HS-27A (cell line): ENCODE results near the gene RASAL1.
A peak's percentile ranks its signal among the peaks of the same experiment; 100 is the strongest.

Source experiments
- DNase-seq: peaks from one replicate; pipeline ENCODE4 v3.0.0-alpha.2; 2012; ENCODE audit warnings: low read depth, missing footprints

The RASAL1 gene

DNA sequence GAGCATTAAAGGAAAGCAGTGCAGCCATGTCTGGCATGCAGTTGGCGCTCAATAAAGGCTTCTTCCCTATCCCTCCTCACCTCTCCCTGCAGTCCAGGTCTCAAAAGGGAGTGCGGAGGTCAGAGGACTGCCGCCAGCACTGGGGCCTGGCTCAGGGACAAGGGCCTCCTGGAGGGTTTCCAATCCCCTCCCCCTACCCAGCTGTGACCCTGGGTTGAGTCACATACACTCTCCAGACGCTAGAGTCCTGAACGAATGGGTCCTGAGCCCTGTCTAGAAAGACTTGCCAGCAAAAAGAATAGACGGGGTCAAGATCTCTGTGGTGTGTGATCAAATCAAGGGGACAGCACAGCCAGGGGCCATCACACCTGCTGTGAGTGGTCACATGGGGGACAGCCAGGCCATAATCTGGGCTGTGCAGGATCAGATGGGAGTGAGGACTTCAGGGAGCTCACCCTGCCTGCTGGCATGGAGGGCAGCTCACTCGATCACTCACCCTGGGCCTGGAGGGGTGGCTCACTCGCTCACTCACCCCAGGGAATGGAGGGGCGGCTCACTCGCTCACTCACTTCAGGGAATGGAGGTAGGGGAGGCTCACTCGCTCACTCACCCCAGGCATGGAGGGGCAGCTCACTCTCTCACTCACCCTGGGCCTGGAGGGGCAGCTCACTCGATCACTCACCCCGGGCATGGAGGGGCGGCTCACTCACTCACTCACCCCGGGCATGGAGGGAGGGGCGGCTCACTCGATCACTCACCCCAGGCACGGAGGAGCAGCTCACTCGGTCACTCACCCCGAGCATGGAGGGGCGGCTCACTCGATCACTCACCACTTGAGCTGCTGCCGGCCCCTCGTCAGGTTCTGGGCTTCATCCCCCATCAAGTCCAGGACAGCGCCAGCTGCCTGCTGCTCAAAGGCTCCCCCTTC lies 26.8 kb upstream of the RASAL1 start:
- DNase-seq = no peak

DNA sequence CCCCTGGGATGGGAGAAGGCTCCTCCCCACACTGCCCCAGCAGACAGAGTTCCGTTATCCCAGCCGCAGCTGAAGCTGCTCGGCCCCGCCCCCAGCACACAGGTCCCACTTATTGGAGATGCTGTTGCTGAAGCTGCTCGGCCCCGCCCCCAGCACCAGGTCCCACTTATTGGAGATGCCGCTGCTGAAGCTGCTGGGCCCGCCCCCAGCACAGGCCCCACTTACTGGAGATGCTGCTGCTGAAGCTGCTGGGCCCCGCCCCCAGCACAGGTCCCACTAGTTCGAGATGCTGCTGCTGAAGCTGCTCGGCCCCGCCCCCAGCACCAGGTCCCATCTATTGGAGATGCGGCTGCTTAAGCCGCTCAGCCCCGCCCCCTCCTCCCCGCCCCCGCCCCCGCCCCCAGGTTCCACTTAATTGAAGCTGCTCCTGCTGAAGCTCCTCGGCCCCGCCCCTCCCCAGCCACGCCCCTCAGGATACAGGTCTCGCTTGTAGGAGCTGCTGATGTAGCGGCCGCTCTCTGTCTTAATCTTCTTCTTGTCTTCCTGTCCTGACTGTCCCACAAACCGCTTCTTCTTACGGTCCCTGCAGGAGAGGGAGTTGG lies 26.0 kb upstream of the RASAL1 start:
- no peak for DNase-seq

DNA sequence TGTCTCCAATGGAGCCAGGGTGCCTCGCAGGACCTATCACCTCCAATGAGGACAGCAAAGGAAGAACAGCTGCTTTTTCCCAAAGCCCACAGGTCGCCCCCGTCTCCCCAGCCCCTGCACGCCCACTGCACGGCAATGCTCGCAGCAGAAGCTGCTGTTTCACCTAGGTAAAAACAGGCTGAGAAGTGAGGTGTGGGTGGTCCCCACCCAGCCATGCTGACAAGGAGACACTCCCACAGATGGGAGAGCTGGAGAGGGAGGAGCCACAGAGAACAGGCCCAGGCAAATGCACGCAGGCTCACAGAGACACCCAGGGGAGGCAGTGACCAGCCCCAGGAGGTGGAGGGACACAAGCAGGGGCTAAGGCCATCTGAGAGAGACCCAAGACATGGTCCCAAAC lies 24.4 kb upstream of the RASAL1 start:
- DNase-seq = no peak

DNA sequence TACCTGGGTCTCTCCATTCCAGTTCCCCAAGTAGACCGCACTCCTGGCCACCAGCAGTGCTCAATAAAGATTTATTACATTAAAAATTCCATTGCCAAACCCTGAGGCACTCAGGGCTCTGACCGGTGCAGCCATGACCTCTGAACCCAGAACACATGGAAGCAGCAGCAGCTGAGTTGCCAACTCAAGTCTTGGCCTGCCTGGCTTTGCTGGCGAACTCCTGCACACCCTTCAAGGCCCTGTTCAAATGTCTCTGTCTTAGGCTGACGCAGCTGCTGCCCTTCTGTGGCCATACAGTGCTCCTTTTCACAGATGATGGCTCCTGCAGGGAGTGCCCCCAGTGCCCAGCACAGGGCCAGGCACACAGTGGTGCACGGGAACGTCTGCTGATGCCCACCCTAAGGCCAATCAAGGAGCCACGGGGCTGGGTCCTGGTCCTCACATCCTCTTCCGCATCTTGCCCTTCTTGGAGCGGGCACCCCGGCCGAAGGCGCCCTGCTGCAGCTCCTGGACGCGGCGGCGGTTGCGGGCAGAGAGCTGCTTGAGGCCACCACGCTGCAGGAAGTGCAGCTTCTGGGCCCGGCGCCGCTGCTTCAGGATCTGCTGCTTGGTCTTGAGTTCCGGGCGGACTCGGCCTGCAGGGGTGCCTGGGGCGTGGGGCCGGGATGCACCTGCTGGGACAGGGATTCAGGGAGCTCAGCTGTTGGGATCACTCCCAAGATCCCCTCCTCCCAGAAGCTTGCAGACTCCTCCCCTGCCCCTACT lies 23.1 kb upstream of the RASAL1 start:
- DNase-seq = no peak

DNA sequence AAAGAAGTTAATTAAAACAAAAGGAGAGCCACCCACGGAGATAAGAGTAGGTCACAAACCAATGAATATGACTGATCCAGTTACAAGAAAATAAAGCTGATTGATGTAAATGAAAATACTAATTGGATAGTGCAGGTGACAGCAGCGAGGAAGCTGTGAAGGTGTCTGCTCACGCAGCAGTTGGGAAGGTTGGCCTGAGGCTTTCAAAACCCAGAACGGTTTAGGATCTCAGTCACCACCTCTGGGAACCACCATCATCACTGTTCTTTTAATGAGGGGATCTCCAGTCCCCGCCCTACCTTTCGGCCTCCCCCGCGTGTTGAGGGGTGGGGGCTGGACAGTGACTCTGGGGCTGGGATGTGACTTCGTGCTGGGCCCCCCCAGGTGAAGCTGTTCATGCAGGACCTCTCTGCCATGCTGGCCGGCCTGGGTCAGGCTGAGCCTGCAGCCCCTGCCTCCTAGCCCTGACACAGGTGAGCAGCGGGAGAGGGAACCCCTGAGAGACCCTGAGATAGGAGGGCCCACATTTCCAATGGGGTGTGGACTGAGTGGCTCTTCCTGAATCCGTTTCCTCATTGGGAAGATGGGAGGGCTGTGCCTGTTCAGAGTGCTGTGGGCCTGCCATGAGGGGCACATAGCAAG lies 21.8 kb upstream of the RASAL1 start:
- DNase-seq = no peak

DNA sequence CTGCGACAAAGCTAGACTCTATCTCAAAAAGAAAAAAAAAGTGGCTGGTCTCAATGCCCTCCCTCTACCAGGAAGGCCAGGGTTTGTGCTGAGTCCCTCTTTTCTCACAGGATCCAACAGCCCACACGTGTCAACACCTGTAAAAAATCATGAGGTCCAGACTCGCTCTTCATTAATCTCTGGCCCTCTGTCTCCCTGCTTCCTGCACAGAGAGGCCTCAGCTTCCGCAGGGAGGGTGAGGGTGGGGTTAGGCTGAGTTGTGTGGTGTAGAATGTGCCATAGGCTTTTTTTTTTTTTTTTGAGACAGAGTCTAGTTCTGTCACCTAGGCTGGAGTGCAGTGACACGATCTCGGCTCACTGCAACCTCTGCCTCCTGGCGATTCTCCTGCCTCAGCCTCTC lies 20.1 kb upstream of the RASAL1 start:
- DNase-seq = no peak

DNA sequence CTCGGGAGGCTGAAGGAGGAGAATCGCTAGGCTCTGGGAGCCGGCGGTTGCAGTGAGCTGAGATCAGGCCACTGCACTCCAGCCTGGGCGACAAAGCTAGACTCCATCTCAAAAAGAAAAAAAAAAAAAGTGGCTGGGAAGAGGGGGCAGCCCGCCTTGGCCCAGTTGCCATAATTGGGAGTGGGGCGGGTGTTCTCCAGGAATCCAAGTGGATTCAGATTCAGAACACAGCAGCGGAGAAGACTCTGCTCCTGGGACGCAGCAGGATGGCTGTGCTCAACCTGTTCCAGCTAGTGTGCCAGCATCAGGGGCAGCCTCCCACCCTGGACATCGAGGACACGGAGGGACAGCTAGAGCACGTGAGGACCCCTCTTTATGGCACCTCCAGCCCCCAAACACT lies 19.5 kb upstream of the RASAL1 start:
- DNase-seq = no peak

DNA sequence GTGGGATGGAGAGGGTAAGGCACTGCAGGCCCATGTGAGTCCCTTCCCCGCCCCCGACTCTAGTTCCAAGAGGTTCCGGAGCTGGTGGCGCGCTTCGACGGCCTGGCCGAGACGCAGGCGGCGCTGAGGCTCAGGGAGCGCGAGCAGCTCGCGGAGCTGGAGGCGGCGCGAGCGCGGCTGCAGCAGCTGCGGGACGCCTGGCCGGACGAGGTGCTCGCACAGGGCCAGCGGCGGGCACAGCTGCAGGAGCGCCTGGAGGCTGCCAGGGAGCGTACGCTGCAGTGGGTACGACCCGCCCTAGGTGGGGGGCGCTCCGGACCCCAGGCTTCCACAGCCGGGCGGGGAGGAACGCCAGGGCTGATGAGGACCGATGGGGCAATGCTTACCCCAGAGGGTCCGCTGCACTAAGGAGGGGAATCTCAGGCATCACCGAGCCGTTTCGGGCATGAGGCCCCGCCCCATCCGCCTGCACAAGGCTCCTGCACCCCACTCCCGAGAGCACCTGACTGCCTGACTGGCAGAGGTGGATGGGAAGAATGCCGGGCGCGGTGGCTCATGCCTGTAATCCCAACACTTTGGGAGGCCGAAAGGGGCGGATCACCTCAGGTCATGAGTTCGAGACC lies 18.9 kb upstream of the RASAL1 start:
- DNase-seq = no peak

DNA sequence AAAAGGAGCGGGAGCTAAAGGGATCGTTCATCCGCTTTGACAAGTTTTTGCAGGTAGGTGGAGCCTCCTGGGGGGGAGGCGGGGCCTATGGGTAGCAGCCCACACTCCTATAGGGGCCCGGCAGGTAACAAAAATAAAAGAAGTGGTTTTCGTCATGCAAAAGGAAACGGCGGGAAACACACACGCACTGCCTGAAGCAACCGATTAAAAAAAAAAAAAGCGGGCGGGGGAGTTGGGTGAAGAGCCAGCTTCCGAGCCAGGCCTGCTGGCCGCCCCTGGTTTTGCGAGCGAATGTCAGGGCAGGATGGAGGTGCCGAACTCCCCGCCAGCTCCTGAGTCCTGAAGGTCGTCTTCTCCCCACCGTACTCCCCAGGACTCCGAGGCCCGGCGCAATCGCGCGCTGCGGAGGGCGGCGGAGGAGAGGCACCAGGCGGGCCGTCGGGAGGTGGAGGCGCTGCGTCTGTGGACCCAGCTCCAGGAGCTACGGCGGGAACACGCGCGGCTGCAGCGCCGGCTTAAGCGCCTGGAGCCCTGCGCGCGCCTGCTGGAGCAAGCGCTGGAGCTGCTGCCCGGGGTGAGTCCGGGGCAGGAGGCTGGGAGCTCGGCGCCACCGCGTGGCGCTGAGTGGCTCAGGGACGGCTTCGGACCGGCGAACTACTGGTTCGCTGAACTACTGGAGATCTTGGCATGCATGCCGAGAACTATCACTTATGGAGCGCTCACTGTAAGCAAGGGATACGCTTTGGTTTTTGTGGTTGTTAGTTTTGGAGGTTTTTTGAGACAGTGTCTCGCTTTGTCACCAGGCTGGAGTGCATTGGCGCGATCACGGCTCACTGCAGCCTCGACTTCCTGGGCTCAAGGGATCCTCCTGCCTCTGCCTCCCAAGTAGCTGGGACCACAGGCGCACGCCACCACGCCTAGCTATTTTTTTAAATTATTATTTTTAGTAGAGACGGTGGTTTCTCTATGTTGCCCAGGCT lies 17.6 kb upstream of the RASAL1 start:
- DNase-seq = no peak

DNA sequence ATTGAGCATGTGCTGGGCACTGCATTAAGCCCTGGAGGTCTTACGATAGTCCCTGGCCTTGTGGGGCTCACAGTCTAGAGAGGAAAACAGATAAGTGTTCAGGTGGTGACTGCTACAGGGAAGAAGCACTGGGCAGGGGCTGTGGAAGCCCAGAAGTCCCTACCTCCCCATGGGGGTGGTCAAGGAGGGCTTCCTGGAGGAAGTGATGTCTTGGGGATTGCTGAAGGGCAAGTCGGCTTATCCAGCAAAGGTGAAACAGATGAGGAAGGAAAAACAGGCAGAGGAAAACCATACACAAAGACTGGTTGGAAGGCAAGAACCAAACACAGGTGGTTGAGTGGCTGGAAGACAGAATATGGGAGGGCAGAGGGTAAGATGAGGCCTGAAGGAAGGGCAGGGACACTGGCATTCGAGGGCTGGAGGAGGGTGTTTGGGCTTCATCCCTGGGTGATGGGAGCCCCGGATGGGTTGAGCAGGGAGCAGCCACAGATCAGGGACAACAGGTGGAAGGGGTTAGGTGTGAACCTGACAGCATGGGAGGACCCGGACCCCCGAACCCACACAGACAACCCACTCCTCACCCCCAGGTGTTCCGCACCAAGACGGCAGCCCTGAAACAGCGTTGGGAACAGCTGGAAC lies 16.8 kb upstream of the RASAL1 start:
- DNase-seq = no peak

DNA sequence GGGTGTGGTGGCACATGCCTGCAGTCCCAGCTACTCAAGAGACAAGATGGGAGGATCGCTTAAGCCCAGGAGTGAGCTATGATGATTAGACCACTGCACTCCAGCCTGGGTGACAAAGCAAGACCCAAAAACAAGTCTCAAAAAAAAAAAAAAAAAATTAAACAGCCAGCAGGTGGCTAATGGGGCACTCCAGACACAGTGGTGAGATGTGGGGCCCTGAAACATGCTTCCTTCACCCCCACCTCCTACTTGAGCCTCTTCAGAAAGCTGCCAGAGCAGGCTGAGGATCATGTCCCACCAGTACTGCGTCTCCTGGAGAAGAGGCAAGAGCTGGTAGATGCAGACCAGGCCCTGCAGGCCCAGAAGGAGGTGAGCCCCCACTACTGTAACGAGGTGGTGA lies 16.1 kb upstream of the RASAL1 start:
- DNase-seq = no peak

DNA sequence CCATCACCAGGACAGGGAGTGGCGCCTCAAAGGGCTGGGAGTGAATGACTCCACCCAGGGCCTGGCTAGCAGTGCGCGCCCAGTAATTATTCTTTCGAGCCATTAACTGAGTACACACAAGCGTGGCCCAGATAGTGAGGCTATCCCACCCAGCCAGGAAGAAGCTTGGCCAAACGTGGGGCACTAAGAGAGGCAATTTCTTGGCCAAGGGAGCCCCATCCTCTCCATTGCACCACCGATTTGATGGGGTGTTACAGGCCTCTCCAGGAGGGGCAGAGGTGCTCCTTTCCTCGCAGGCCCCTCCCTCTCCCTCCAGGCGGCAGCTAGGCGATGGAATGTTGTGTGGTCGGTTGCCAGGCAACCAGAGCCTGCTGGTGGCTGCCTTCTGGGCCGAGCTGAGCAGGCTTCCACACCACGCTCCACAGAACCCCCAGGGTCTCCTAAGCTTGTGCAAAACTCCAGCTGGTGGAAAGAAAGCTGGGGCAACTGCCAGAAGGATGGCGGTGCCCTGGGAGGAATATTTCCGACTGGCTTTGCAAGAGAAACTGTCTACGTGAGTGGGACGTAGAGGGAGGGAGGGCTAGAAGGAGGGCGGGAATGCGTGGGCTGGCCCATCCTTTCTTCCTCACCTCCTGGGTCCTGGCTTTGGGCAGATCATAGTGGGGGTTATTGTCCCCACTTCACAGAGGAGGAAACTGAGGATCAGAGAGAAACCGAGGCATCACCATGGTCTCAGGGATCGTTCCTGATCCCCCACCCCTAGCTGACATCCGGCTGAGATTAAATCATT lies 14.0 kb upstream of the RASAL1 start, which contains the start of gene CFAP73:
Gene CFAP73, plus strand, starts transcription at position 364 of the 790 bp plus-strand sequence. Its CDS starts 134 bp downstream, at position 498.
- DNase-seq = peak; percentile 36

DNA sequence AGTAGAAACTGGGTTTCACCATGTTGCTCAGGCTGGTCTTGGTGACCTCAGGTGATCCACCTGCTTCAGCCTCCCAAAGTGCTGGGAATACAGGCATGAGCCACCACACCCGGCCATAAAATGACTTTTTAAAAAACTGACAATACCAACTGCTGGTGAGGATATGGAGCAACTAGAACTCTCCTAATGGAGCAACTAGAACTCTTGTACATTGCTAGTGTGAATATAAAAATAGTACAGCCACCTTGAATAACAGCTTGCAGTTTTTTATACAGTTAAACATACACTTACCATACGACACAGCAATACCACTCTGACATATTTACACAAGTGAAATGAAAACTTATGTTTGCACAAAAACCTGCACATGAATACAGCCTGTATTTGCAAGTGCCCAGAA lies 11.4 kb upstream of the RASAL1 start:
- DNase-seq = no peak

DNA sequence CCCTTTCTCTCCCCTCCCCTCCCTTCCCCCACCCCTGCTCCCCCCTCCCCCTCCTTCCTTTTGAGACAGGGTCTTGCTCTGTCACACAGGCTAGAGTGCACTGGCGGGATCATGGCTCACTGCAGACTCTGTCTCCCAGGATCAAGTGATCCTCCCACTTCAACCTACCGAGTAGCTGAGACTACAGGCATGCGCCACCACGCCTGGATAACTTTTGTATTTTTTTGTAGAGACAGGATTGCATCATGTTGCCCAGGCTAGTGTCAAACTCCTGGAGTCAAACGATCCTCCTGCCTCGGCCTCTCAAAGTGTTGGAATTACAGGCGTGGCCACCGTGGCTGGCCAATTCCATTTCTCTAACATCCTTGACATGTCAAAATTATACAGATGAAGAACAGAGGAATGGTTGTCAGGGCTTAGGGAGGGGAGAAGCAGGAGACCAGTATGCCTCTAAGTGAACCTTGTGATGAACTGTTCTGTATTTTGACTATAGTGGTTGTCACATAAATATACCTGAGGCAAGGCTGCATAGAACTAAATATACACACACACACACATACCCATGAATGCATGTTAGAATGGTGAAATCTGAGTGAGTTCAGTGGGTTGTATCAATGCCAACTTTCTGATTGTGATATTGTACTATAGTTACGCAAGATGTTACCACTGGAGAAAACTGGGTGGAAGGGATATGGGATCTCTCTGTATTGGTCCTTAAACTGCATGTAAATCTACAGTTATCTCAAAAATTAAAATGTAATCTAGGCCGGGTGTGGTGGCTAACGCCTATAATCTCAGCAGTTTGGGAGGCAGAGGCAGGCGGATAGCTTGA lies 10.4 kb upstream of the RASAL1 start:
- DNase-seq = no peak

DNA sequence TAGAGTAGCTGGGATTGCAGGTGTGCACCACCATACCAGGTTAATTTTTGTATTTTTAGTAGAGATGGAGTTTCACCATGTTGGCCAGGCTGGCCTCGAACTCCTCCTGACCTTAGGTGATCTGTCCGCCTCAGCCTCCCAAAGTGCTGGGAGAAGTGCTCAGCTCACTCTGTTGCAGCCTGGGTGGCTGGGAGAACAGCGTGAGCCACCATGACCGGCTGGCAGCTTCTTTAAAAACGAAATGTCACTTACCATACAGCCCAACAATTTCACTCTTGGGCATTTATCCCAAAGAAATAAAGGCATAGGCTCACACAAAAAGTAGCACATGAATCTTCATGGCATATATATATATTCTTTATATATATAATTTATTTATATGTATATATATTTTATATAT lies 9.2 kb upstream of the RASAL1 start:
- DNase-seq = no peak

DNA sequence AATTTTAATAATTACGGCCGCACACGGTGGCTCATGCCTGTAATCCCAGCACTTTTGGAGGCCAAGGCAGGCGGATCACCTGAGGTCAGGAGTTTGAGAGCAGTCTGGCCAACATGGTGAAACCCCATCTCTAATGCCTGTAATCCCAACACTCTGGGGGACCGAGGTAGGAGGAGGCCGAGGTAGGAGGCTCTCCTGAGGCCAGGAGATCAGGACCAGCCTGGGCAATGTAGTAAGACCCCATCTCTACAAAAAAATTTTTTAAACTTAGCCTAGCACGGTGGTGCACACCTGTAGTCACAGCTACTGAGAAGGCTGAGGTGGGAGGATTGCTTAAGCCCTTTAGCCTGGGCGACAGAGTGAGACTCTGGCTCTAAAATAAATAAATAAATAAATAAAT lies 8.4 kb upstream of the RASAL1 start:
- DNase-seq = no peak

DNA sequence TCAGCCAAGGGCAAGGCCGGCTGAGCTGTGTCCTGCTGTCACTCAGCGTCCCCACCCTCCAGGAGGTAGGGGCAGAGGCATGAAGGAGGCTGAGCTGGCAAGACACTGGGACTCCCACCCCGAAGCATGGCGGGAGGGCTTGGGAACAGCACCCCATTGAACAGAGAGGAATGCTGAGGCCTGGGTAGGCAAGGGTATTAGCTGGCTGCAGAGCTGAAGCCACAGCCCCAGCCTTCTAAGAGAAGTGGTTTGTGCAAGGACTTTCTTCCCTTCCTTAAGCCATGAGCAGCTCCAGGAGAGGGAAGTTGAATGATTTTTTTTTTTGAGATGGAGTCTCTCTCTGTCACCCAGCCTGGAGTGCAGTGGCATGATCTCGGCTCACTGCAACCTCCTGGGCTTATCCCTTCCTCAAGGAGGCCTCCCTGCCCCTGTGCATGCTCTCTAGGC lies 7.3 kb upstream of the RASAL1 start:
- no peak for DNase-seq

DNA sequence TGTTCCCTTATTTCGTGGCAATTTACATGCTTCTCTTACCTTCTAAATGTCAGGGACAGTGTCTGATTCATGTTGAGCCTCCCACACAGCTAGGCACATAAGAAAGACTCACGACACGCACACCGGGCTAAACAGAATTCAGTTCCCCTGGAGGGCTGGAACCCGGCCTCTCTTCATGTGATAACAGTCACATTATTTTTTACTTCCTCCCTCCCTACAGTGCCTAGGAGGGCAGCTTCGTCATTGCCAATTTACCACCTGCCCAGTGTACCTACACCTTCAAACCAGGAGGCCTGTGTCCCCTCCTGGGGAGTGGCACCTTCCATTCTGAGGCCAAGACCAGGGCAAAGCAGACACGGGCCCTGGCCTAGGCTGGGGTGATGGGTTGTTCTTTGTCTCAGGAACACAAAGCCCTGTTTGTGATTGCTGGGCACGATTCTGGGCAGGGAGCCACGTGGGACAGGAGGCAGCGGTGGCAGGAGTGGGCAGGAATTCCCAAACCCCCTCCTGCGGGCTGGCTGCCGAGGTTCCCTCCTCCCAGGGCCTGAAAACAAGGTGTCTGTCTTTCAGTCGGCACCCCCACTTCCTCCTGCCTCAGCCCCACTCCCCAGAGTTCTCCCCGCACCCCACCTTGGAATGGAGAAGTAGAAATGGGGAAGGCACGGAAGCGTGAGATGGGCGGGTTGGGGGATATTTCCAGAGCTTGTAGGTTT lies 6.8 kb upstream of the RASAL1 start:
- no peak for DNase-seq
